ENCODE measurements around the gene SIRT7. TPM values are rescaled to one million over a fixed set of nuclear protein-coding genes. Genes with fewer than 3 reads are reported as not detected.

Gene SIRT7
- 27.2 to 45.6 TPM (median 41.6 TPM) in 5 replicates for total RNA-seq (2022; extraction: Qiagen RNA extraction)

GRCh38 chr17:81917565-81918332, at the start of gene SIRT7:
Gene SIRT7, minus strand, starts transcription at chr17:81918176. Its CDS starts 45 bp downstream, at chr17:81918131.

GRCh38 chr17:81961087-81961511, 43.1 kb upstream of the SIRT7 start, which contains the start of gene NOTUM:
Gene NOTUM, minus strand, starts transcription at chr17:81961187. Its CDS starts 278 bp downstream, at chr17:81960909.

DNA sequence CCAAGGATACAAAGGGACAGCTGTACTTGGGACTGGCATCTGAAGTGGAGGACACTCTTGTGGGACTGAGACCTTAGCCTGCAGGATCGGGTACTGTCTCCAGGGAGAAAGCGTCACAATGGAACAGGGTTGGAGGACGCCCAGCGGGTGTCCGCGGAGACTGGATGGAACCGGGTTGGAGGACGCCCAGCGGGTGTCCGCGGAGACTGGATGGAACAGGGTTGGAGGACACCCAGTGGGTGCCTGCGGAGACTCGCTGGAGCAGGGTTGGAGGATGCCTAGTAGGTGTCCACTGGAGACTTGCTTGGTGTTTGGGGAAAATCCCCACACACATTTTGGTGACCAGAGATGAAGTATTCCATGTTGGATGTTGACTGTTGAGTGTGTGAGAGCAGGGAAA, 29.2 kb upstream of the SIRT7 start, which contains the start of gene MYADML2:
Gene MYADML2, minus strand, starts transcription at position 45 of the 400 bp plus-strand sequence. CDS start 5,492 bp downstream, outside the sequence.

DNA sequence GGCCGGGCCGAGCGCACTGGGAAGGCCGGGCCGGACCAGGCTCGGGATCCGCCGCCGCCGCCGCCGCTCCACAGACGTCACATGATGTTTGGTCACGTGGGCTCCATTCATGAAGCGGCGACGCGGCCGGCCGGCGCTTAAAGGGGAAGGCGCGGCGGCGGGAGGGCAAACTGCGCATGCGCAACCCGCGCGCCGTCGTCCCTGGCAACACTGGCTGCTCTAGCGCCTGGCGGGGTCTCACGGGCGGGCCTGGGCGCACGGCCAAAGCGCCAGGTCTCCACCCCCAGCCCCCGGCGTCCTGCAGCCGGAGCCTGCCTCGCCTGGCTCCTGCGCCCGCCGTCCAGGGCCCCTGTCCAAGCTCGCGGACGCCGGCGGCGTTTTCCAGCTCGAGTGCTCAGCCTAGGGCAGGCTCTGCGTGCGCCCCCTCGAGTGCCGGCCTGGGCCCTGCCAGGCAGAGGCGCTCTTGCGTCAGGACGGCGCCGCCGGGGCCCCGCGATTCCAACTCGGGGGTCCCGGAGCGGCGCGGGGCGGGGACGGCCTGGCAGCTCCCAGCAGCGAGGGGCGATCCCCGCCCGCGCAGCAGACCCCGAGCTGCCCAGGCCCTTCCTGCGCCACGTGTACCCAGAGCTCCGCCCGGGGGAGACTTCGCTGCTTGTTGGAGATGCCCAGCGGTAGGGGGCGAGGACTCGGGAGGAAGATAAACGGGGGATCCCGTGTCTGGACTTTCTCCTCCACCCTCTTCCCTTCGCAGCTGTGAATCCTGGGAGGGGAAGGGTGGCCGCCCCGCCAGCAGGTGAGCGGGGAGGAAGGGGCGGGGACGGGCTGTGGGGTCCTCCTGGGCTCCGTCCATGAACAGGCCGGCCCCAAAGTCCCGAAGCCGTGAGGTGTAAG, 9.9 kb upstream of the SIRT7 start, which contains the start of gene MAFG:
Gene MAFG, minus strand, starts transcription at position 83 of the 891 bp plus-strand sequence. CDS start 4,550 bp downstream, outside the sequence.

DNA sequence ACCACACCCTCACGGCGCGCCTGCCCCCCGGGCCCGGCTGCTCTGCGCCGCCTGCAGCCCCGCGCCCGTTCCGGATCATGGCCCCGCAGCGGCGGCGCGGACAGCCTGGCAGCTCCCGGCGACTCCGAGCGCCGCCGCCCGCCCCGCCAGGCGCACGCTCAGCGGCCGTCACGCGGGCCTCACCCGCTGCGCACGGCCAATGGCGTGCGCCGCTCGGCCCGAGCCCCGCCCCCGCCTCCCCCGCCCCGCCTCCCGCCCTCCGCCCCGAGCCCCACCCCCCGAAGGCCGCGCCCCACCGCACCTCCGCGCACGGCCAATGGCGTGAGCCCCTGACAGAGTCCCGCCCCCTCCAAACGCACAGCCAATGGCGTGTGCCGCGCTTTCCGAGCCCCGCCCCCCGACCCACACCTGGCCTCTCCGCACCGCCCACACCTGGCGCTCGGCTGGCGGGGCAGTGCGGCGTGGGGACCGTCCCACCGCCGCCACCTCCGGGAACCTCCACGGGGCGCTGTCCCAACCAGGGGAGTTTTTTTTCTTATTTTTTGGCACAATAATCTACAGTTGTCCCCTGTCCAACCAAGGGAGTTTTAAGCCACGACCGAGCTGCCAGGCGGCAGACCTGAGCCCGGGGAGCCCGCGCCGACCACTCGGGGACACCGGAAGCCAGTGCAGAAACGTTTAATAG, 6.6 kb downstream of the SIRT7 start, which contains the start of gene PCYT2:
Gene PCYT2, minus strand, starts transcription at position 123 of the 685 bp plus-strand sequence. Its CDS starts 44 bp downstream, at position 79.

DNA sequence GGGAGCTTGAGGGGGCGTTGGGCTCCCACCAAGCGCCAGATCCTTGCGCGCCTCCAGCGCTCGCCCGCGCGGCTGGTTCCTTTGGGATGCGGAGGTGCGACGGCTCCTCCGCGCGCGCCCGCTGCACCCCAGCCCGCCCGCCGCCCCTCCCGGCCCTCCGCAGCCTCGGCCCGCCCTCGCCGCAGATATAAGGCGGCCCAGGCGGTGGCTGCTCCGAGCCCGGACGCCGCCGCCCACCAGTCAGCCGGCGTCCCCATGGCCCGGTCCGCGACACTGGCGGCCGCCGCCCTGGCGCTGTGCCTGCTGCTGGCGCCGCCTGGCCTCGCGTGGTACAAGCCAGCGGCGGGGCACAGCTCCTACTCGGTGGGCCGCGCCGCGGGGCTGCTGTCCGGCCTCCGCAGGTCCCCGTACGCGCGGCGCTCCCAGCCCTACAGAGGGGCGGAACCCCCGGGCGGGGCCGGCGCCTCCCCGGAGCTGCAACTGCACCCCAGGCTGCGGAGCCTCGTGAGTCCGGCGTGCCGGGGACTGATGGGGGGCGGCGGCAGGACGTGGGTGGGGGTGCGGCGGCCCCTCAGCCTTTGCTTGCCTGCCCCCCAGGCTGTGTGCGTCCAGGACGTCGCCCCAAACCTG, 15.8 kb downstream of the SIRT7 start, which contains the start of gene NPB:
Gene NPB, plus strand, starts transcription at position 216 of the 630 bp plus-strand sequence. Its CDS starts 40 bp downstream, at position 256.

DNA sequence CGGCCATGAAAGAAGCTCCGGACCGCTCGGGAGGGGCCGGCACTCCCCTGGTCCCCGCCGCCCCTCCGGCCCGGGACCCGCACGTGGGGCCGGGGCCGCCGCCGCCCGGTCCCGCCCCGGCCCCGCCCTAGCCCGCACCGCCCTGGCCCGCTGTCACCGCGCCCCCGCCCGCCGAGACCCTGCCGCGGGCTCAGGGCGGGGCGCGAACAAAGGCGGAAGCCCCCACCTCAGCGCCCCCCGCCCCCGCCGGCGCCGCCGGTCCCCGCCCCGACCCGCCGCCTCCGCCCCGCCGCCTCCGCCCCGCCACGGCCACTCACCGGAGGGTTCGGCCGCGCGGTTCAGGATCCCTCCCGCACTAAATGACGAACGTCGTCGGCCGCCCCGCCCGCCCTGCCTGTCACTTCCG, 47.0 kb downstream of the SIRT7 start, which contains the start of gene ARHGDIA:
Gene ARHGDIA, minus strand, starts transcription at position 357 of the 406 bp plus-strand sequence. CDS start 1,407 bp downstream, outside the sequence.

Other genes with a start within 250 kb of the SIRT7 start
- gene ARL16, start 234.4 kb downstream of the SIRT7 start, total RNA-seq (2022; extraction: Qiagen RNA extraction) = 44.8 to 49.2 TPM (median 48.3 TPM) in 5 replicates
- 127 to 207 TPM (median 193 TPM) in 5 replicates for gene HGS, start 234.2 kb downstream of the SIRT7 start, total RNA-seq (2022; extraction: Qiagen RNA extraction)
- gene MRPL12, start 214.8 kb downstream of the SIRT7 start, total RNA-seq (2022; extraction: Qiagen RNA extraction) = 223 to 334 TPM (median 303 TPM) in 5 replicates
- gene SLC25A10, start 205.9 kb downstream of the SIRT7 start, total RNA-seq (2022; extraction: Qiagen RNA extraction) = 26.6 to 46.9 TPM (median 43.3 TPM) in 5 replicates
- 0.14 to 0.55 TPM (median 0.34 TPM) in 5 replicates for gene GCGR, start 114.0 kb downstream of the SIRT7 start, total RNA-seq (2022; extraction: Qiagen RNA extraction)
- gene MCRIP1, start 84.9 kb downstream of the SIRT7 start, total RNA-seq (2022; extraction: Qiagen RNA extraction) = 79.5 to 107 TPM (median 101 TPM) in 5 replicates
- gene PPP1R27, start 83.1 kb downstream of the SIRT7 start, total RNA-seq (2022; extraction: Qiagen RNA extraction) = 0.08 to 0.35 TPM (median 0.18 TPM) in 5 replicates
- gene P4HB, start 57.6 kb downstream of the SIRT7 start, total RNA-seq (2022; extraction: Qiagen RNA extraction) = 673 to 727 TPM (median 692 TPM) in 5 replicates
- gene ARHGDIA, start 46.8 kb downstream of the SIRT7 start, total RNA-seq (2022; extraction: Qiagen RNA extraction) = 592 to 701 TPM (median 654 TPM) in 5 replicates
- gene ALYREF, start 26.6 kb downstream of the SIRT7 start, total RNA-seq (2022; extraction: Qiagen RNA extraction) = 167 to 248 TPM (median 232 TPM) in 5 replicates
- gene ANAPC11, start 26.5 kb downstream of the SIRT7 start, total RNA-seq (2022; extraction: Qiagen RNA extraction) = 185 to 310 TPM (median 289 TPM) in 5 replicates
- gene NPB, start 15.9 kb downstream of the SIRT7 start, total RNA-seq (2022; extraction: Qiagen RNA extraction) = 0.33 to 0.67 TPM (median 0.49 TPM) in 5 replicates
- gene PCYT2, start 6.8 kb downstream of the SIRT7 start, total RNA-seq (2022; extraction: Qiagen RNA extraction) = 14.1 to 18.1 TPM (median 16.6 TPM) in 5 replicates
- gene MAFG, start 9.6 kb upstream of the SIRT7 start, total RNA-seq (2022; extraction: Qiagen RNA extraction) = 23.3 to 32.3 TPM (median 28.5 TPM) in 5 replicates
- 68.3 to 88.4 TPM (median 85.4 TPM) in 5 replicates for gene PYCR1, start 19.1 kb upstream of the SIRT7 start, total RNA-seq (2022; extraction: Qiagen RNA extraction)
- not detected in 5 replicates for gene MYADML2, start 29.1 kb upstream of the SIRT7 start, total RNA-seq (2022; extraction: Qiagen RNA extraction)
- 0.18 to 0.55 TPM (median 0.34 TPM) in 5 replicates for gene NOTUM, start 43.0 kb upstream of the SIRT7 start, total RNA-seq (2022; extraction: Qiagen RNA extraction)
- 20.1 to 29.2 TPM (median 26.5 TPM) in 5 replicates for gene ASPSCR1, start 59.5 kb upstream of the SIRT7 start, total RNA-seq (2022; extraction: Qiagen RNA extraction)
- 135 to 206 TPM (median 183 TPM) in 5 replicates for gene CENPX, start 104.7 kb upstream of the SIRT7 start, total RNA-seq (2022; extraction: Qiagen RNA extraction)
- 8.9 to 17.5 TPM (median 12.8 TPM) in 5 replicates for gene LRRC45, start 105.1 kb upstream of the SIRT7 start, total RNA-seq (2022; extraction: Qiagen RNA extraction)
- gene RAC3, start 113.5 kb upstream of the SIRT7 start, total RNA-seq (2022; extraction: Qiagen RNA extraction) = 24.9 to 43.1 TPM (median 39.9 TPM) in 5 replicates
- 65.2 to 110 TPM (median 102 TPM) in 5 replicates for gene DCXR, start 119.5 kb upstream of the SIRT7 start, total RNA-seq (2022; extraction: Qiagen RNA extraction)
- 16.5 to 26.6 TPM (median 25.1 TPM) in 5 replicates for gene RFNG, start 133.6 kb upstream of the SIRT7 start, total RNA-seq (2022; extraction: Qiagen RNA extraction)
- gene GPS1, start 133.7 kb upstream of the SIRT7 start, total RNA-seq (2022; extraction: Qiagen RNA extraction) = 108 to 148 TPM (median 138 TPM) in 5 replicates
- 73.5 to 153 TPM (median 133 TPM) in 5 replicates for gene DUS1L, start 147.6 kb upstream of the SIRT7 start, total RNA-seq (2022; extraction: Qiagen RNA extraction)
- gene FASN, start 180.1 kb upstream of the SIRT7 start, total RNA-seq (2022; extraction: Qiagen RNA extraction) = 112 to 154 TPM (median 145 TPM) in 5 replicates

All from A549 treated with AZD2906 at 1 μM for 4 hours (cell line).